ENCODE data around the gene TMEM219. TPM values are rescaled to one million over a fixed set of nuclear protein-coding genes. Genes with fewer than 3 reads are reported as not detected.
"Not testable (repeated sequence)": the region's sequence is repeated elsewhere in the genome, so short reads cannot be mapped to it uniquely, and the experiment has no call there.

The TMEM219 gene
- total RNA-seq, 3 donors from 2014 or later, result 111 to 135 (median 128) TPM

DNA sequence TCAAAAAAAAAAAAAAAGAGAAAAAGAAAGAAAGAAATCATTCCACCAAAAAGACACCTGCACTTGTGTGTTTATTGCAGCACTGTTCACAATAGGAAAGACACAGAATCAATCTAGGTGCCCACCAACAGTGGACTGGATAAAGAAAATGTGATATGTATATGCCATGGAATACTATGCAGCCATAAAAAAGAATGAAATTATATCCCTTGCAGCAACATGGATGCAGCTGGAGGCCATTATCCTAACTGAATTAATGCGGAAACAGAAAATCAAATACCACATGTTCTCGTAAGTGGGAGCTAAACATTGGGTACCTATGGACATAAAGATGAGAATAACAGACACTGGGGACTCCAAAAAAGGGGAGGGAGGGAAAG, 55.4 kb downstream of the TMEM219 start:
- no peak overlapping the region for H3K4me3 ChIP-seq
- no peaks in the 10 kb centered on the region for H3K4me1 ChIP-seq
- no peak for DNase-seq (ENCODE audit: low spot score in 2 of 2)
- H3K27me3 ChIP-seq, result no peaks in the 10 kb centered on the region
- intact Hi-C loops (cut with DNase I; ENCODE audit: low total_unique reads), result loop anchor here (10.0 kb wide), 2 partner anchors 152 to 322 kb away; partner anchors contain the start of gene CDIPT
- H3K27ac ChIP-seq, result no peak overlapping the region
- H3K36me3 ChIP-seq, result no peaks in the 10 kb centered on the region
- TF ChIP-seq, protein P1, sequence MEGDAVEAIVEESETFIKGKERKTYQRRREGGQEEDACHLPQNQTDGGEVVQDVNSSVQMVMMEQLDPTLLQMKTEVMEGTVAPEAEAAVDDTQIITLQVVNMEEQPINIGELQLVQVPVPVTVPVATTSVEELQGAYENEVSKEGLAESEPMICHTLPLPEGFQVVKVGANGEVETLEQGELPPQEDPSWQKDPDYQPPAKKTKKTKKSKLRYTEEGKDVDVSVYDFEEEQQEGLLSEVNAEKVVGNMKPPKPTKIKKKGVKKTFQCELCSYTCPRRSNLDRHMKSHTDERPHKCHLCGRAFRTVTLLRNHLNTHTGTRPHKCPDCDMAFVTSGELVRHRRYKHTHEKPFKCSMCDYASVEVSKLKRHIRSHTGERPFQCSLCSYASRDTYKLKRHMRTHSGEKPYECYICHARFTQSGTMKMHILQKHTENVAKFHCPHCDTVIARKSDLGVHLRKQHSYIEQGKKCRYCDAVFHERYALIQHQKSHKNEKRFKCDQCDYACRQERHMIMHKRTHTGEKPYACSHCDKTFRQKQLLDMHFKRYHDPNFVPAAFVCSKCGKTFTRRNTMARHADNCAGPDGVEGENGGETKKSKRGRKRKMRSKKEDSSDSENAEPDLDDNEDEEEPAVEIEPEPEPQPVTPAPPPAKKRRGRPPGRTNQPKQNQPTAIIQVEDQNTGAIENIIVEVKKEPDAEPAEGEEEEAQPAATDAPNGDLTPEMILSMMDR (IDR thresholded peaks at IDR 0.05), result no peak
- TF ChIP-seq POLR2AphosphoS5 (IDR thresholded peaks at IDR 0.05) (no peak), POLR2A (IDR thresholded peaks at IDR 0.05) (no peak)
- H3K9me3 ChIP-seq, result no peaks in the 10 kb centered on the region

DNA sequence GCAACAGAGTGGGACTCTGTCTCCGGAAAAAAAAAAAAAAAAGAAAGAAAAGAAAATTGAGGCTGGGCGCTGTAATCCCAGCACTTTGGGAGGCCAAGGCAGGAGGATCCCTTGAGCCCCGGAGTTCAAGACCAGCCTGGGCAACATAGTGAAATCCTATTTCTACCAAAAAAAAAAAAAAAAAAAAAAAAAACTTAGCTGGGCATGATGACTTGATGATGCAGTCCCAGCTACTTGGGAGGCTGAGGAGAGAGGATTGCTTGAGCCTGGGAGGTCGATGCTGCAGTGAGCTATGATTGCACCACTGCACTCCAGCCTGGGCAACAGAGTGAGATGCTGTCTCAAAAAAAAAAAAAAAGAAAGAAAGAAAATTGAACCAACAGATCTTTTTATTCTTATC, 56.1 kb downstream of the TMEM219 start:
- not testable (repeated sequence) for DNase-seq (ENCODE audit: low spot score in 2 of 2); H3K27ac ChIP-seq; H3K27me3 ChIP-seq; H3K36me3 ChIP-seq; H3K9me3 ChIP-seq; H3K4me3 ChIP-seq; H3K4me1 ChIP-seq
- intact Hi-C loops (cut with DNase I; ENCODE audit: low total_unique reads), result loop anchor here (10.0 kb wide), 2 partner anchors 153 to 323 kb away; partner anchors contain the start of gene CDIPT

DNA sequence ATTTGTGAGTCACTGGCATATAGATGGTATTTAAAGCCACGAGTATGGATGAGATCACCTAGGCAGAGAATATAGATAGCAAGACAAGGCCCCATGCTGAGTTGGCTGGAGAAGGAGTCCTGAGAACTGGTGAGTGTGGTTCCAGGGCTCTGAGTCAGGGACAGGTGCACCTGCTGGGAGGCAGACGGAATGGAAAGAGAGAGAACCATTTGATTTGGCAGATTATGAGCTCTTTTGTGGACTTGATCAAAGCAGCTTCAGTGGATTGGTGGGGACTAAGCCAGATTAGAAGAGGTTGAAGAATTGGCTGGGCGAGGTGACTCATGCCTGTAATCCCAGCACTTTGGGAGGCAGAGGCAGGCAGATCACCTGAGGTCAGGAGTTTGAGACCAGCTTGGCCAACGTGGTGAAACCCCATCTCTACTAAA, 56.9 kb downstream of the TMEM219 start:
- TF ChIP-seq POLR2A (IDR thresholded peaks at IDR 0.05) (no peak), POLR2AphosphoS5 (IDR thresholded peaks at IDR 0.05) (no peak)
- TF ChIP-seq, protein P1 (IDR thresholded peaks at IDR 0.05), result no peak
- no peaks in the 10 kb centered on the region for H3K27me3 ChIP-seq
- no peak overlapping the region for H3K4me3 ChIP-seq
- no peak for DNase-seq (ENCODE audit: low spot score in 2 of 2)
- H3K27ac ChIP-seq, result no peak overlapping the region
- intact Hi-C loops (cut with DNase I; ENCODE audit: low total_unique reads), result loop anchor here (10.0 kb wide), 2 partner anchors 154 to 324 kb away; partner anchors contain the start of gene CDIPT
- no peaks in the 10 kb centered on the region for H3K9me3 ChIP-seq
- H3K4me1 ChIP-seq, result no peaks in the 10 kb centered on the region
- no peaks in the 10 kb centered on the region for H3K36me3 ChIP-seq

Other genes starting within 250 kb of the TMEM219 start
- 1 to 10 TPM in 2 of 3 donors, under 1 TPM in 1; 0.66 to 2.1 (median 1.8) TPM for gene C16orf54, start 216.1 kb upstream of the TMEM219 start, total RNA-seq
- under 1 TPM in 1 of 3 donors, not detected in 2; 0.33 TPM for gene ZG16, start 183.8 kb upstream of the TMEM219 start, total RNA-seq
- 10 to 100 TPM; 16.3 to 50.2 (median 22.3) TPM for gene KIF22, start 171.3 kb upstream of the TMEM219 start, total RNA-seq
- 10 to 100 TPM; 49.3 to 61.9 (median 60.0) TPM for gene MAZ, start 155.6 kb upstream of the TMEM219 start, total RNA-seq
- 1 to 10 TPM; 2.9 to 3.9 (median 3.5) TPM for gene PRRT2, start 149.9 kb upstream of the TMEM219 start, total RNA-seq
- 10 to 100 TPM; 26.6 to 40.5 (median 29.8) TPM for gene PAGR1, start 145.9 kb upstream of the TMEM219 start, total RNA-seq
- 100 to 1,000 TPM in 1 of 3 donors, 10 to 100 TPM in 2; 78.1 to 132 (median 99.7) TPM for gene MVP, start 141.6 kb upstream of the TMEM219 start, total RNA-seq
- 100 to 1,000 TPM; 102 to 119 (median 117) TPM for gene CDIPT, start 98.9 kb upstream of the TMEM219 start, total RNA-seq
- 1 to 10 TPM in 2 of 3 donors, under 1 TPM in 1; 0.16 to 7.2 (median 5.0) TPM for gene SEZ6L2, start 62.5 kb upstream of the TMEM219 start, total RNA-seq
- 1 to 10 TPM in 2 of 3 donors, not detected in 1; 1.3 to 2.5 TPM for gene ASPHD1, start 61.6 kb upstream of the TMEM219 start, total RNA-seq
- 10 to 100 TPM; 14.3 to 20.5 (median 18.7) TPM for gene KCTD13, start 35.9 kb upstream of the TMEM219 start, total RNA-seq
- 10 to 100 TPM; 31.8 to 51.1 (median 37.3) TPM for gene TAOK2, start 11.8 kb downstream of the TMEM219 start, total RNA-seq
- 10 to 100 TPM; 10.5 to 18.2 (median 15.5) TPM for gene HIRIP3, start 33.5 kb downstream of the TMEM219 start, total RNA-seq
- 10 to 100 TPM; 31.8 to 39.7 (median 38.6) TPM for gene INO80E, start 34.2 kb downstream of the TMEM219 start, total RNA-seq
- gene DOC2A, start 48.9 kb downstream of the TMEM219 start, total RNA-seq, result 1 to 10 TPM in 2 of 3 donors, under 1 TPM in 1; 0.48 to 4.5 (median 2.3) TPM
- not detected for gene C16orf92, start 61.1 kb downstream of the TMEM219 start, total RNA-seq
- gene TLCD3B, start 69.2 kb downstream of the TMEM219 start, total RNA-seq, result under 1 TPM in 1 of 3 donors, not detected in 2; 0.29 TPM
- 100 to 1,000 TPM; 479 to 672 (median 540) TPM for gene ALDOA, start 103.7 kb downstream of the TMEM219 start, total RNA-seq
- gene PPP4C, start 113.9 kb downstream of the TMEM219 start, total RNA-seq, result 10 to 100 TPM; 47.7 to 55.1 (median 51.7) TPM
- under 1 TPM; 0.73 to 0.98 (median 0.80) TPM for gene TBX6, start 129.8 kb downstream of the TMEM219 start, total RNA-seq
- 100 to 1,000 TPM; 106 to 143 (median 114) TPM for gene YPEL3, start 134.1 kb downstream of the TMEM219 start, total RNA-seq
- gene GDPD3, start 151.5 kb downstream of the TMEM219 start, total RNA-seq, result 1 to 10 TPM; 1.6 to 7.3 (median 2.0) TPM
- 10 to 100 TPM; 46.5 to 82.1 (median 67.5) TPM for gene MAPK3, start 161.1 kb downstream of the TMEM219 start, total RNA-seq
- gene CORO1A, start 221.5 kb downstream of the TMEM219 start, total RNA-seq, result 10 to 100 TPM; 24.4 to 30.9 (median 24.9) TPM
- gene BOLA2B, start 231.6 kb downstream of the TMEM219 start, total RNA-seq, result 100 to 1,000 TPM; 125 to 267 (median 258) TPM
- gene SLX1A, start 231.8 kb downstream of the TMEM219 start, total RNA-seq, result 10 to 100 TPM; 27.4 to 59.0 (median 34.7) TPM
- gene SULT1A3, start 237.2 kb downstream of the TMEM219 start, total RNA-seq, result 10 to 100 TPM; 12.3 to 27.0 (median 15.7) TPM

All from breast epithelium (tissue), 4 donors.